Erythroblast (primary cell): ENCODE data around the gene AUTS2.

Experiments used
- GATA1 ChIP-seq: IDR thresholded peaks from 2 replicates; pipeline ENCODE4 v1.6.1; 2011; ENCODE audit warnings: low read depth, mild to moderate bottlenecking, control low read depth, low read length, moderate library complexity
- POLR2A ChIP-seq: IDR thresholded peaks from 2 replicates; pipeline ENCODE4 v1.6.1; 2011; ENCODE audit warnings: mild to moderate bottlenecking, low read length

DNA sequence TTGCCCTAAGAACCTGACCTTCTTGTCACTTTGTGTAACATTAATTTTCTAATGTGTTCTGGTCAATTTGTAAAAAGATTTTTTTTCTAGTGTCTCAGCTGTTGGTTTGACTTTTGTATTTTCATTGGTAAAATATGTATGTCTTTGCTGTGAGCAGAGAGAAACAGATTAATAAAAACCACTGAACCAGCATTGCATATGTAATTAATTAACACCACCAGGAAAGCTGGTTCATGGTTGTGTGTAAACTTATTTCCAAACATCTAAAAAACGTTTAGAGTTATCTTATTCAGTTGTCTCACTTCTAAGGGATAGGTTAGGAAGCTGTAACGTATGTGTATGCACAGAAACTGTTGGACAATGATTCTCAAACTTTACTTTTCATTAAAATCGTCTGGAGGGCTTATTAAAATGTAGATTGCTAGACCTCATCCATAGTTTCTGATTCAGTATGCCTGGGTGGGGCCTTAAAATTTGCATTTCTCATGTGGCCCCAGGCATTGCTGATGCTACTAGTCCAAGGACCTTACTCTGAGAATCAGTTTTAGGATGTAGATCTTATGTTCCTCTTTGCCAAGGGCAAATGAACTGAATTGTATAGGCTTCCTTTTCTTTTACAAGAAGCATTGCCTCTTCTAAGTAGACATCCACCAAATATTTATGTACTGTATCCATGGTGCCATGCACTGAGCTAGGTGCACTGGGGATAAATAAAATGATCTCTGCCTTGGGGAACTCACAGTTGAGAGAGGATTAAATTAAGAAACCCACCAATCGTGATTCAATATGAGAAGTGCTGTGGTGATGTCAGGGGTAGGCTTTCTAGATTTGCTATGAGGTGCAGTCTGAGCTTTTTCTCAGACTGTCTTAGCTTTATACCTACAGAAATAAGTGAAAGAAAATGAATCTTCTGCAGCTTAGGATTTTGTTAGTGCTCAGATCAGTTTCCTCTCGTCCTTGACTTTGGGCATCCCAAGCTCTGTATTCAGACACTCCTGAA, 98.7 kb downstream of the AUTS2 start:
- TF ChIP-seq POLR2A, result no peak
- TF ChIP-seq GATA1, result no peak
